ENCODE measurements around the gene CD47.

The CD47 gene

GRCh38 chr3:108090701-108091497 lies at the start of gene CD47:
TSS of gene CD47 (minus strand) at chr3:108091031. CDS start at chr3:108090908, 123 bp downstream.
- H3K36me3 ChIP-seq (replicated peaks), result no peaks in the 10 kb centered on the region
- no peaks in the 10 kb centered on the region for H3K4me1 ChIP-seq
- no peaks in the 10 kb centered on the region for H3K27me3 ChIP-seq (ENCODE audit: low read depth)
- in situ Hi-C loops (cut with MboI; ENCODE audit: low sequenced_read_pairs), result no loop called here
- H3K4me3 ChIP-seq, result peak within 1 kb of the TSS; percentile 69
- DNase-seq (ENCODE audit: low spot score in 2 of 2), result peak; percentile 82 to 95
- no peaks in the 10 kb centered on the region; the same call in 1 of the 2 replicates for H3K9me3 ChIP-seq

GRCh38 chr3:108137460-108137814 lies 46.6 kb upstream of the CD47 start:
- no peaks in the 10 kb centered on the region for H3K9me3 ChIP-seq
- DNase-seq (ENCODE audit: low spot score in 2 of 2), result no peak
- in situ Hi-C loops (cut with MboI; ENCODE audit: low sequenced_read_pairs), result no loop called here
- H3K4me1 ChIP-seq, result peaks cover 7% of the 10 kb centered on the region
- H3K36me3 ChIP-seq (replicated peaks), result no peaks in the 10 kb centered on the region
- H3K27me3 ChIP-seq (ENCODE audit: low read depth), result peaks cover 10% of the 10 kb centered on the region; the same call in 1 of the 2 replicates
- no peak overlapping the region for H3K4me3 ChIP-seq

GRCh38 chr3:108136561-108137459 lies 46.0 kb upstream of the CD47 start:
- no peaks in the 10 kb centered on the region for H3K36me3 ChIP-seq (replicated peaks)

GRCh38 chr3:108134555-108134880 lies 43.7 kb upstream of the CD47 start:
- Histone ChIP-seq H3K9me3 (no peaks in the 10 kb centered on the region), H3K36me3 (replicated peaks) (no peaks in the 10 kb centered on the region), H3K4me1 (peaks cover 7% of the 10 kb centered on the region), H3K4me3 (no peak overlapping the region), H3K27me3 (ENCODE audit: low read depth) (peaks cover 16% of the 10 kb centered on the region; the same call in 1 of the 2 replicates)
- no peak for DNase-seq (ENCODE audit: low spot score in 2 of 2)
- in situ Hi-C loops (cut with MboI; ENCODE audit: low sequenced_read_pairs), result no loop called here

More at GRCh38 chr3:108136561-108137459, 46.0 kb upstream of the CD47 start:
- peaks cover 13% of the 10 kb centered on the region; the same call in 1 of the 2 replicates for H3K27me3 ChIP-seq (ENCODE audit: low read depth)
- H3K9me3 ChIP-seq, result no peaks in the 10 kb centered on the region
- in situ Hi-C loops (cut with MboI; ENCODE audit: low sequenced_read_pairs), result no loop called here
- H3K4me3 ChIP-seq, result no peak overlapping the region
- no peak for DNase-seq (ENCODE audit: low spot score in 2 of 2)
- peaks cover 7% of the 10 kb centered on the region for H3K4me1 ChIP-seq

- H3K4me3 ChIP-seq, result no peak overlapping the region
- H3K9me3 ChIP-seq, result no peaks in the 10 kb centered on the region
- H3K4me1 ChIP-seq, result peaks cover 7% of the 10 kb centered on the region
- DNase-seq (ENCODE audit: low spot score in 2 of 2), result no peak
- peaks cover 16% of the 10 kb centered on the region; the same call in 1 of the 2 replicates for H3K27me3 ChIP-seq (ENCODE audit: low read depth)
- no peaks in the 10 kb centered on the region for H3K36me3 ChIP-seq (replicated peaks)
- in situ Hi-C loops (cut with MboI; ENCODE audit: low sequenced_read_pairs), result no loop called here
These were observed 43.2 kb upstream of the CD47 start for GRCh38 chr3:108133858-108134554.

- Histone ChIP-seq H3K36me3 (replicated peaks) (no peaks in the 10 kb centered on the region), H3K27me3 (ENCODE audit: low read depth) (peaks cover 16% of the 10 kb centered on the region; the same call in 1 of the 2 replicates), H3K9me3 (no peaks in the 10 kb centered on the region), H3K4me3 (no peak overlapping the region), H3K4me1 (peaks cover 7% of the 10 kb centered on the region)
- peak in 1 of 2 experiments; percentile 4 for DNase-seq (ENCODE audit: low spot score in 2 of 2)
- in situ Hi-C loops (cut with MboI; ENCODE audit: low sequenced_read_pairs), result no loop called here
These were observed 42.2 kb upstream of the CD47 start for GRCh38 chr3:108133048-108133369.

- in situ Hi-C loops (cut with MboI; ENCODE audit: low sequenced_read_pairs), result no loop called here
- H3K4me3 ChIP-seq, result no peak overlapping the region
- H3K27me3 ChIP-seq (ENCODE audit: low read depth), result peaks cover 16% of the 10 kb centered on the region; the same call in 1 of the 2 replicates
- H3K36me3 ChIP-seq (replicated peaks), result no peaks in the 10 kb centered on the region
- H3K9me3 ChIP-seq, result no peaks in the 10 kb centered on the region
- no peak for DNase-seq (ENCODE audit: low spot score in 2 of 2)
- H3K4me1 ChIP-seq, result peaks cover 7% of the 10 kb centered on the region
These were observed 40.8 kb upstream of the CD47 start for GRCh38 chr3:108131475-108132134.

GRCh38 chr3:108130701-108131474 lies 40.1 kb upstream of the CD47 start:
- H3K36me3 ChIP-seq (replicated peaks), result no peaks in the 10 kb centered on the region
- peaks cover 7% of the 10 kb centered on the region for H3K4me1 ChIP-seq
- DNase-seq (ENCODE audit: low spot score in 2 of 2), result no peak
- in situ Hi-C loops (cut with MboI; ENCODE audit: low sequenced_read_pairs), result no loop called here
- no peaks in the 10 kb centered on the region for H3K9me3 ChIP-seq
- H3K27me3 ChIP-seq (ENCODE audit: low read depth), result peaks cover 16% of the 10 kb centered on the region; the same call in 1 of the 2 replicates
- H3K4me3 ChIP-seq, result no peak overlapping the region

- no peak overlapping the region for H3K4me3 ChIP-seq
- no peaks in the 10 kb centered on the region for H3K9me3 ChIP-seq
- no peak for DNase-seq (ENCODE audit: low spot score in 2 of 2)
- H3K4me1 ChIP-seq, result peaks cover 7% of the 10 kb centered on the region
- no peaks in the 10 kb centered on the region for H3K36me3 ChIP-seq (replicated peaks)
- peaks cover 16% of the 10 kb centered on the region; the same call in 1 of the 2 replicates for H3K27me3 ChIP-seq (ENCODE audit: low read depth)
- in situ Hi-C loops (cut with MboI; ENCODE audit: low sequenced_read_pairs), result no loop called here
These were observed 39.4 kb upstream of the CD47 start for GRCh38 chr3:108130236-108130635.

- no peaks in the 10 kb centered on the region for H3K36me3 ChIP-seq (replicated peaks)
- no peak overlapping the region for H3K4me3 ChIP-seq
- H3K9me3 ChIP-seq, result no peaks in the 10 kb centered on the region
- in situ Hi-C loops (cut with MboI; ENCODE audit: low sequenced_read_pairs), result no loop called here
- DNase-seq (ENCODE audit: low spot score in 2 of 2), result no peak
- H3K4me1 ChIP-seq, result no peaks in the 10 kb centered on the region
- H3K27me3 ChIP-seq (ENCODE audit: low read depth), result peaks cover 6% of the 10 kb centered on the region; the same call in 1 of the 2 replicates
These were observed 36.6 kb upstream of the CD47 start for GRCh38 chr3:108127301-108127988.

- Histone ChIP-seq H3K4me1 (no peaks in the 10 kb centered on the region), H3K36me3 (replicated peaks) (no peaks in the 10 kb centered on the region), H3K9me3 (no peaks in the 10 kb centered on the region)
These were observed 35.5 kb upstream of the CD47 start for GRCh38 chr3:108126348-108126747.

GRCh38 chr3:108125550-108126071 lies 34.8 kb upstream of the CD47 start:
- no peak for DNase-seq (ENCODE audit: low spot score in 2 of 2)
- Histone ChIP-seq H3K4me1 (no peaks in the 10 kb centered on the region), H3K27me3 (ENCODE audit: low read depth) (no peaks in the 10 kb centered on the region), H3K36me3 (replicated peaks) (no peaks in the 10 kb centered on the region), H3K9me3 (no peaks in the 10 kb centered on the region), H3K4me3 (no peak overlapping the region)
- in situ Hi-C loops (cut with MboI; ENCODE audit: low sequenced_read_pairs), result no loop called here

More at GRCh38 chr3:108126348-108126747, 35.5 kb upstream of the CD47 start:
- H3K27me3 ChIP-seq (ENCODE audit: low read depth), result no peaks in the 10 kb centered on the region; the same call in 1 of the 2 replicates
- no peak overlapping the region for H3K4me3 ChIP-seq
- in situ Hi-C loops (cut with MboI; ENCODE audit: low sequenced_read_pairs), result no loop called here
- DNase-seq (ENCODE audit: low spot score in 2 of 2), result no peak

Data from HAP-1 (cell line).